Measurements from ENCODE around the gene GREB1.

- no peak for TF ChIP-seq TEAD4 (IDR thresholded peaks at IDR 0.05)
- no peak for TF ChIP-seq TAF1 (IDR thresholded peaks at IDR 0.05; ENCODE audit: low read depth)
- TF ChIP-seq YY1 (IDR thresholded peaks at IDR 0.05; ENCODE audit: low read depth): no peak
- no peak for TF ChIP-seq REST (IDR thresholded peaks at IDR 0.05; ENCODE audit: low read depth)
- TF ChIP-seq NFIC (IDR thresholded peaks at IDR 0.05): no peak
- TF ChIP-seq MAX (IDR thresholded peaks at IDR 0.05): no peak
- no peak for TF ChIP-seq EP300 (IDR thresholded peaks at IDR 0.05; ENCODE audit: borderline replicate concordance)
- TF ChIP-seq TCF12 (IDR thresholded peaks at IDR 0.05; ENCODE audit: low read depth): no peak
- TF ChIP-seq CREB1 (IDR thresholded peaks at IDR 0.05; ENCODE audit: low read depth): no peak
- TF ChIP-seq ZBTB7A (IDR thresholded peaks at IDR 0.05; ENCODE audit: low read depth): no peak
- no peak for TF ChIP-seq RAD21 (IDR thresholded peaks at IDR 0.05; ENCODE audit: low read depth)
These were observed 48.2 kb downstream of the GREB1 start for GRCh38 chr2:11581797-11582611.
